Loucy (cell line): ENCODE measurements around the gene CERS6.

Source experiments
- CTCF ChIP-seq: fragments of 200-600 bp; sonication (generic); conservative IDR thresholded peaks from 2 replicates; pipeline ENCODE4 v1.5.1; 2014; ENCODE audit warnings: mild to moderate bottlenecking, antibody characterized with exemption, low read length
- EZH2phosphoT487 ChIP-seq: fragments of 200-600 bp; IDR thresholded peaks from 2 replicates; pipeline ENCODE4 v1.6.1; 2018; ENCODE audit warnings: antibody characterized with exemption, mild to moderate bottlenecking, moderate library complexity, borderline replicate concordance

- no peak for TF ChIP-seq CTCF
- TF ChIP-seq EZH2phosphoT487: no peak
Observed at GRCh38 chr2:168457190-168457895, 1.3 kb downstream of the CERS6 start.
